OCI-LY7 (cell line): ENCODE results near the gene CEP120. TPM values are rescaled to one million over a fixed set of nuclear protein-coding genes. Genes with fewer than 3 reads are reported as not detected.
A peak's percentile ranks its signal among the peaks of the same experiment; 100 is the strongest.

ENCODE experiments used
- BruUV-seq: library from RNA; stranded (reverse); fragments of 400-500 nt; replicated peaks from 2 replicates; lab custom pipeline; 2021; lab: Mats Ljungman, UMichigan
- CTCF ChIA-PET: fragments of 300-600 bp; sonication (Branson Sonifier 250); formaldehyde crosslinking; loops from one replicate; lab custom pipeline; 2022; ENCODE audit warnings: antibody characterized with exemption; ENCODE audit not compliant: unreplicated experiment; lab: Charles Lee
- POLR2A ChIA-PET: fragments of 300-600 bp; sonication (Branson Sonifier 250); formaldehyde crosslinking; loops from one replicate; lab custom pipeline; 2022; ENCODE audit warnings: antibody characterized with exemption; lab: Charles Lee
- DNase-seq: peaks from one replicate; pipeline ENCODE4 v3.0.0-alpha.2; 2015; ENCODE audit warnings: low spot score
- H2AFZ ChIP-seq: fragments of 200-600 bp; sonication (generic), shearing (Covaris generic); 2 replicates; pipeline ENCODE4 v1.6.1; 2014; ENCODE audit warnings: mild to moderate bottlenecking, antibody characterized with exemption, low read length, moderate library complexity
- H3K27ac ChIP-seq: fragments of 200-600 bp; sonication (generic); 2 replicates; pipeline ENCODE4 v1.5.1; 2014; ENCODE audit warnings: mixed run types, low read depth, mild to moderate bottlenecking, moderate library complexity, low read length, inconsistent platforms; ENCODE audit not compliant: poor library complexity, severe bottlenecking
- H3K36me3 ChIP-seq: fragments of 200-600 bp; sonication (generic); 2 replicates; pipeline ENCODE4 v1.6.1; 2014; ENCODE audit warnings: mild to moderate bottlenecking, antibody characterized with exemption, low read length, moderate library complexity, mixed read lengths; ENCODE audit not compliant: insufficient read depth
- H3K4me1 ChIP-seq: fragments of 200-600 bp; sonication (generic); 2 replicates; pipeline ENCODE4 v1.5.1; 2014; ENCODE audit warnings: mild to moderate bottlenecking, low read length; ENCODE audit not compliant: insufficient read depth, poor library complexity, severe bottlenecking
- H3K4me2 ChIP-seq: fragments of 200-600 bp; sonication (generic); 2 replicates; pipeline ENCODE4 v1.6.1; 2014; ENCODE audit warnings: mild to moderate bottlenecking, low read length
- H3K4me3 ChIP-seq: fragments of 200-600 bp; sonication (generic); 2 replicates; pipeline ENCODE4 v1.5.1; 2014; ENCODE audit warnings: mild to moderate bottlenecking, low read depth, low read length; ENCODE audit not compliant: poor library complexity, severe bottlenecking
- H3K79me2 ChIP-seq: fragments of 200-600 bp; sonication (generic); 2 replicates; pipeline ENCODE4 v1.6.1; 2016; ENCODE audit warnings: low read depth, mild to moderate bottlenecking, low read length, moderate library complexity, mixed read lengths; ENCODE audit not compliant: insufficient read depth
- H3K9me2 ChIP-seq: fragments of 200-600 bp; sonication (generic); 2 replicates; pipeline ENCODE4 v1.6.1; 2016; ENCODE audit warnings: mild to moderate bottlenecking, low read length, mixed read lengths; ENCODE audit not compliant: insufficient read depth
- H3K9me3 ChIP-seq: fragments of 200-600 bp; sonication (generic); 2 replicates; pipeline ENCODE4 v1.6.1; 2014; ENCODE audit warnings: mild to moderate bottlenecking, mixed run types, low read length, mixed read lengths
- H4K20me1 ChIP-seq: fragments of 200-600 bp; sonication (generic); 2 replicates; pipeline ENCODE4 v1.6.1; 2014; ENCODE audit warnings: mild to moderate bottlenecking, antibody characterized with exemption, low read length, moderate library complexity, mixed read lengths; ENCODE audit not compliant: insufficient read depth
- CTCF ChIP-seq: fragments of 200-600 bp; sonication (generic); conservative IDR thresholded peaks from 2 replicates; pipeline ENCODE4 v1.5.1; 2014; ENCODE audit warnings: mild to moderate bottlenecking, antibody characterized with exemption, low read length, moderate library complexity, mixed read lengths
- EZH2phosphoT487 ChIP-seq: fragments of 200-600 bp; sonication (generic); IDR thresholded peaks from 2 replicates; pipeline ENCODE4 v1.6.1; 2018; ENCODE audit warnings: low read depth, borderline replicate concordance, mild to moderate bottlenecking, mixed run types, antibody characterized with exemption, low read length, moderate library complexity, mixed read lengths
- intact Hi-C: fragments of 100-400 bp; cut with micrococcal nuclease; formaldehyde crosslinking; loops from one replicate; pipeline ENCODE4 v1.10.0; 2022; ENCODE audit not compliant: unreplicated experiment
- total RNA-seq, 2 experiments: library from RNA; depleted of rRNA in 1 of 2; stranded (reverse); fragments of >200 nt in 1 of 2; shearing (Covaris generic) in 1 of 2; gene quantifications; 2 replicates each; pipeline ENCODE4 v1.2.3, GENCODE V29; 2014 to 2022

Gene CEP120
- total RNA-seq, 2 experiments from 2014 or later: 18.0 to 23.8 TPM

GRCh38 chr5:123456242-123456641, 33.0 kb upstream of the CEP120 start:
- H2AFZ ChIP-seq: no peak overlapping the region
- DNase-seq: no peak
- no peaks in the 10 kb centered on the region for H3K9me3 ChIP-seq
- H3K79me2 ChIP-seq: no peaks in the 10 kb centered on the region
- no peaks in the 10 kb centered on the region for H3K4me1 ChIP-seq
- intact Hi-C loops: no loop called here
- TF ChIP-seq CTCF (no peak), EZH2phosphoT487 (no peak)
- H3K4me3 ChIP-seq: no peak overlapping the region
- no peaks in the 10 kb centered on the region for H3K9me2 ChIP-seq
- H4K20me1 ChIP-seq: no peaks in the 10 kb centered on the region
- no peak overlapping the region for H3K27ac ChIP-seq
- no peak overlapping the region for H3K4me2 ChIP-seq
- no peaks in the 10 kb centered on the region for H3K36me3 ChIP-seq
- ChIA-PET POLR2A (interaction anchor here (0.6 to 0.9 kb wide), 3 partner anchors 11 to 1390 kb away, joined by 3 read pairs; no protein-coding TSS in a partner anchor), CTCF (no interaction called here)
- no TSS peak for BruUV-seq

GRCh38 chr5:123455640-123456039, 32.4 kb upstream of the CEP120 start:
- BruUV-seq: no TSS peak
- TF ChIP-seq EZH2phosphoT487 (no peak), CTCF (peak; percentile 39)
- H3K4me3 ChIP-seq: no peak overlapping the region

GRCh38 chr5:123455095-123455494, 31.9 kb upstream of the CEP120 start:
- no peak for DNase-seq
- intact Hi-C loops: no loop called here
- TF ChIP-seq EZH2phosphoT487 (no peak), CTCF (no peak)
- POLR2A ChIA-PET: interaction anchor here (0.5 to 0.7 kb wide), 2 partner anchors 701 to 1173 kb away, joined by 3 read pairs; no protein-coding TSS in a partner anchor
- Histone ChIP-seq H3K9me3 (no peaks in the 10 kb centered on the region), H3K4me2 (no peak overlapping the region), H4K20me1 (no peaks in the 10 kb centered on the region), H3K79me2 (no peaks in the 10 kb centered on the region), H3K4me3 (no peak overlapping the region), H3K4me1 (no peaks in the 10 kb centered on the region), H3K27ac (no peak overlapping the region), H3K9me2 (no peaks in the 10 kb centered on the region), H2AFZ (no peak overlapping the region), H3K36me3 (no peaks in the 10 kb centered on the region)
- CTCF ChIA-PET: no interaction called here
- BruUV-seq: no TSS peak

More at GRCh38 chr5:123455640-123456039, 32.4 kb upstream of the CEP120 start:
- no peak overlapping the region for H3K27ac ChIP-seq
- H3K9me2 ChIP-seq: no peaks in the 10 kb centered on the region
- H3K4me2 ChIP-seq: 0 out of 2 replicates have a peak overlapping the region, but pooled peaks have one; percentile 9
- DNase-seq: no peak
- H3K9me3 ChIP-seq: no peaks in the 10 kb centered on the region
- H3K4me1 ChIP-seq: no peaks in the 10 kb centered on the region
- intact Hi-C loops: no loop called here
- H3K79me2 ChIP-seq: no peaks in the 10 kb centered on the region
- CTCF ChIA-PET: no interaction called here
- H4K20me1 ChIP-seq: no peaks in the 10 kb centered on the region
- no peak overlapping the region for H2AFZ ChIP-seq
- POLR2A ChIA-PET: interaction anchor here (0.5 kb wide), 1 partner anchor 248 kb away, joined by 3 read pairs; no protein-coding TSS in a partner anchor
- H3K36me3 ChIP-seq: no peaks in the 10 kb centered on the region
